Right renal cortex interstitium (tissue), 3 donors: ENCODE measurements around the gene GARIN3. TPM values are rescaled to one million over a fixed set of nuclear protein-coding genes. Genes with fewer than 3 reads are reported as not detected.
"Not testable (repeated sequence)": the region's sequence is repeated elsewhere in the genome, so short reads cannot be mapped to it uniquely, and the experiment has no call there.

Source experiments
- DNase-seq, 3 donors: peaks; one replicate each; pipeline ENCODE4 v3.0.0-alpha.2; 2013; ENCODE audit warnings: low read depth in 3 of 3, low spot score in 2 of 3
- polyA plus RNA-seq, 3 donors: library from polyadenylated mRNA; unstranded; fragments of 120-200 nt; gene quantifications; one replicate each; pipeline ENCODE4 v1.2.1, GENCODE V29; 2013; ENCODE audit not compliant: insufficient read length in 3 of 3

Gene GARIN3
- polyA plus RNA-seq = not detected

GRCh38 chr5:157166214-157167213, at the start of gene GARIN3:
TSS of gene GARIN3 (minus strand) at chr5:157166264. CDS start at chr5:157166168, 96 bp downstream.
- DNase-seq = no peak

DNA sequence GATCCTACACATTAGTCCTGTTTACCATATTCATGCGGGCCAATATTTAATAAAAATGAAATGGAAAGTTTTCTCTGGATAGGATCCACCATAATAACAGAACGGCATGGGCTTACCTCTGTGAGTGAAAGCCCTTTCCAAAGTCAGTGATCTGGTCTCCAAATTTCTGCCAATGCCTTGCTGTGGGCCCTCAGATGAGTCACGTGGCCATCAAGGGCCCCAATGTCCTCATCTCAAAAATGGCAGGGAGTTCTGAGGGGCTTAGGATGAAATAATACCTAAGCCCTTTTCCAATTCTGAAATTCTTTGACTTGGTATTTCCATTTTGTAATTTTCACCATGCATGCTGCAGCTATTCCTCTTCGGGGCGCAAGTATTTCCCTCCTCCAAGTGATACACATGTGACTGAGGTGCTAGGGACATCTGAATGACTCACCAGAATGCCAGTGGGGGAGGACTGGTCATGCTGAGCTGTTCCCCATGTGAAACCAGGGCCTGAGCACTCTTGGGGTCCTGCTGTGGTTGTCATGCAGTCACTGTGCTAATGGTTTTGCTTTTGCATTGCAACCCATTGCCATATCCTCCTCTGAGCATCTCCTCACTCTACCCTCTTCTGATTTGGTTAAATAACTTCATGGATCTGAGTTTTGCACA, 49.6 kb upstream of the GARIN3 start:
- no peak for DNase-seq

- no peak for DNase-seq
These were observed 48.9 kb upstream of the GARIN3 start for GRCh38 chr5:157214861-157215513.

GRCh38 chr5:157214415-157214814, 48.4 kb upstream of the GARIN3 start:
- no peak for DNase-seq

DNA sequence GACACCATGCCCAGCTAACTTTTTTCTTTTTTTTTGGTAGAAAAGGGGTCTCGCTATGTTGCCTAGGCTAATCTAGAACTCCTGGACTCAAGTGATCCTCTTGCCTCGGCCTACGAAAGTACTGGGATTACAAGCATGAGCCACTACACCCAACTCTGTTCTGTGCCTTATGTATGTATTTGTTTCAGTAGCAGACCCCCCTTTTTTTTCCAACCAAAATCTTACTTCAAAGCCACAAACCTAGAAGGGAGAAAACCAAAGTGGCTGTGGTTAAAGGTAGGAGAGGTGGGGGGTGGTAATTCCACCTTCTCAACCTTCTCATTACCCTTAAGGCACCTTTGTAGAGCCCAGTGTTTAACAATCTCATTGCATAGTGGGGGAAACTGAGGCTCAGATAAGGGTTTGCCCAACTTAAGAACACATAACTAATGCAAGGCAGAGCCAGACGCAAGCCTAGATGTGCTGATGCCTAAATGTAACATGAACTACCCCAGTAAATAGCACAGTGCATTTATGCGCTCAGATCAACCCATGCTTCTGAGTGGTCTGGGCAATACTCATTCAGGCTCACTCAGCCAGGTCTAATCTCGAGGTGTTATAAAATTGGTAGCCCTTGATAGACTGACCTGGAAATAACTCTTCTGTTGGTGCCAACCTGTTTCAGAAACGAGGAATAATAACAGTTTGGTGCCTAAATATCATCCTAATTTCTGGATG, 47.6 kb upstream of the GARIN3 start:
- no peak for DNase-seq

- no peak for DNase-seq
These were observed 46.2 kb upstream of the GARIN3 start for GRCh38 chr5:157212307-157212706.

GRCh38 chr5:157210652-157211051, 44.6 kb upstream of the GARIN3 start:
- not testable (repeated sequence) for DNase-seq

- DNase-seq = no peak
These were observed 39.6 kb upstream of the GARIN3 start for GRCh38 chr5:157205708-157206107.

- DNase-seq = no peak
These were observed 38.7 kb upstream of the GARIN3 start for GRCh38 chr5:157204765-157205164.

GRCh38 chr5:157203417-157203816, 37.4 kb upstream of the GARIN3 start:
- no peak for DNase-seq

- DNase-seq = no peak
These were observed 35.8 kb upstream of the GARIN3 start for GRCh38 chr5:157201857-157202256.

DNA sequence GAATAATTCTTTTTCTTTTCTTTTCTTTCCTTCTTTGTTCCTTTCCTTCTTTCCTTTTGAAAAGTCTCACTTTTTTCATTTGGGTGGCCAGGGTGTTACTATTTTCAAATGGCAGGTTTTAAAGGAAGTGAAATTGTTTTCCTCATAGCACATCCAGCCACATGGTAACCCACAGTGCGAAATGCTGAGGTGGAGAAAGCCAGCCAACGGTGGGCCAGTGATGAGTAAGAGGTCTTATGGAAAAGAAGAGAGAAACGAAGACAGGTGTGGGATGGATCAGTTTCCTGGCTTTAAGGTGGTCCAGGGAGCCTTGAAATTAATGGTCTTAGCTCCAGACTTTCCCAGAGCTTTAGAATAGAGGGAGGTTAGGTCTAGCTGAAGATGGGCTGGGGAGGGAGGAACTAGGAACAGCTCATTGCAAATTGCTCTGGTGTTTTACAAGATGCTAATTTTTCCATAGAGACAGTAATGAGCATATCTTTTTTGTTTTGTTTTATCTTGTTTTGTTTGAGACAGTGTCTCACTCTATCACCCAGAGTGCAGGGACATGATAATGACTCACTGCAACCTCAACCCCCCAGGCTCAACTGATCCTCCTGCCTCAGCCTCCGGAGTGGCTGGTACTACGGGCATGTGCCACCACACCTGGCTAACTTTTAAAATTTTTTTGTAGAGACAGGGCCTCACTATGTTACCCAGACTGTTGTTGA, 32.4 kb upstream of the GARIN3 start:
- no peak for DNase-seq

DNA sequence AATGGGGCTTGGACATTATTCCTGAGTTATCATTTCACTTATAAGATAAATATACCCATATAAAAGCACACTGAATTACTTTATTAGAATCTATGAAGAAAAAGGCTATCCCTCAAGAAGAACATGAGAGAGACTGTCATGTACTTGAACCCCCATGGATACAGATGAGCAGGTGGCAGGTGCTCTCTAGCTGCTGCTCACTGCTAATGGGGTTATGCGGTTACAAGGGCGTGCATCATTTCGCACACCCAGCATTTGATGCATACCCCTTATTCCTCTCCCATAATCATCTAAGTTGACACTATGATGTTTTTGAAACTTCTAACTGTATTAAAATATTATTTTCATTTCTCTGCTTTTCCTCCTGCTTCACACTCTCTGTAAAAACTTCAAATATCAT, 31.0 kb upstream of the GARIN3 start:
- no peak for DNase-seq

GRCh38 chr5:157196045-157196444, 30.0 kb upstream of the GARIN3 start:
- no peak for DNase-seq

GRCh38 chr5:157193699-157194424, 27.8 kb upstream of the GARIN3 start:
- DNase-seq = no peak

DNA sequence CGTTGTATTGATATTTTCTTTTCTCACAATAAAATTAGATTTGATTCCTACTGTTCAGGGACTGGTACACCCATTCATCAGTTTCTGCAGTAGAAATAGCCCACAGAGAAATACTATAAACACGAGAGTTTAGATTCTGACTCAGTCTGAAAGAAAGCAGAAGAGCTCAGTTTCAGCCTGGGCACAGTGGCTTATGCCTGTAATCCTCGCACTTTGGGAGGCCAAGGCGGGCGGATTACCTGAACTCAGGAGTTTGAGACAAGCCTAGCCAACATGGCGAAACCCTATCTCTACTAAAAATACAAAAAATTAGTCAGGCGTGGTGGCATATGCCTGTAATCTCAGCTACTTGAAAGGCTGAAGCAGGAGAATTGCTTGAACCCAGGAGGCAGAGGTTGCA, 23.2 kb upstream of the GARIN3 start:
- no peak for DNase-seq

DNA sequence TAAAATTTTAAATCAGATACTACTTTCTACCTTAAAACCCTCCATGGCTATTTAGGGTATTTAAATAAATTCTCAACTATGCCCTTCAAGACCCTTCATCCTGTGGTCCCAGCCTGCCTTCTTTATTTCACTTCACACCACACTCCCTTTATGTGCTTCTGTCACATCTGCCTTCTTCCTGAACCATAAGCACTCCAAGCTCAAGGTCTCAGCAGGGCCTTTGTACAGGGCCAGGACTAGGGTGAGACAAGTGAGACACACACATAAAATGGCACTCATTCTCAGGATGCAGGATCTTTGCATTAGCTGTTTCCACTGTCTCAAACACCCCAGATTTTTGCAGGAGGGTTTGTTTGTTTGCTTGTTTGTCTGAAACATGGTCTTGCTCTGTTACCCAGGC, 22.2 kb upstream of the GARIN3 start:
- no peak for DNase-seq

GRCh38 chr5:157187046-157187754, 21.1 kb upstream of the GARIN3 start:
- DNase-seq = no peak
